COLO829 (cell line): ENCODE measurements around the gene MAP3K6.

Source experiments
- DNase-seq: peaks from one replicate; pipeline ENCODE4 v3.0.0; 2012; ENCODE audit warnings: low spot score

MAP3K6 gene

GRCh38 chr1:27374362-27375086 lies 7.8 kb upstream of the MAP3K6 start, which contains the start of gene FCN3:
Gene FCN3 (minus strand): TSS chr1:27374824. CDS start chr1:27374818, 6 bp downstream.
- no peak for DNase-seq

GRCh38 chr1:27372808-27373690 lies 6.3 kb upstream of the MAP3K6 start:
- DNase-seq = no peak

DNA sequence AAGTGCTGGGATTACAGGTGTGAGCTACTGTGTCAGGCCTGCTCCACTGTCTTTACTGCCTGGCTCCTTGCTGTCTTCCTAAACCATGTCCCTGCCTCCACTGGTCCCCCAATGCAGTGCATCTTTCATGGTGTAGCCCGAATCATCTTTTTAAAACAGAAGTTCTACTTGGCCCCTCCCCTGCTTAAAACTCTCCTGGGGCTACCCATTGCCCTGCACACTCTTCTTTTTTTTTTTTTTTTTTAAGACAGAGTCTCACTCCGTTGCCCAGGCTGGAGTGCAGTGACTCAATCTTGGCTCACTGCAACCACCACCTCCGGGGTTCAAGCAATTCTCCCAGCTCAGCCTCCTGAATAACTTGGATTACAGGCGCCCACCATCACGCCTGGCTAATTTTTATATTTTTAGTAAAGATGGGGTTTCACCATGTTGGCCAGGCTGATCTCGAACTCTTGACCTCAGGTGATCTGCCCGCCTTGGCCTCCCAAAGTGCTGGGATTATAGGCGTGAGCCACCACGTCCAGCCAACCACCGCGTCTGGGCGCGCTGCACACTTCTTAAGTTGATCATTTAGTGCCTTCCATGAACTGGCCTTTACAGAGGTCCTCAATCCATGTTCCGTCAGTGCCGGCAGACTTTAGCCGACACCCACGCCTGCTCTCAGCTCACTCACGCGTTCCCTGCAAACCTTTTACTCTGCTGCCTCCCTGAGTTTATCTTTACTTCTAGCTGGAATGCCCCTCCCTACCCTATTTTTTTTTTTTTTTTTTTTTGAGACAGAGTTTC lies 5.5 kb upstream of the MAP3K6 start:
- DNase-seq = no peak

- no peak for DNase-seq
Measured at GRCh38 chr1:27368869-27369582, 2.3 kb upstream of the MAP3K6 start.

- no peak for DNase-seq
Measured at GRCh38 chr1:27367160-27367650, 444 bp upstream of the MAP3K6 start.

- peak; percentile 51 for DNase-seq
Measured at GRCh38 chr1:27366113-27366410, 699 bp downstream of the MAP3K6 start.

- peak; percentile 87 for DNase-seq
Measured at GRCh38 chr1:27365372-27366112, 1.2 kb downstream of the MAP3K6 start.

- DNase-seq = no peak
Measured at GRCh38 chr1:27364696-27365371, 1.9 kb downstream of the MAP3K6 start.

DNA sequence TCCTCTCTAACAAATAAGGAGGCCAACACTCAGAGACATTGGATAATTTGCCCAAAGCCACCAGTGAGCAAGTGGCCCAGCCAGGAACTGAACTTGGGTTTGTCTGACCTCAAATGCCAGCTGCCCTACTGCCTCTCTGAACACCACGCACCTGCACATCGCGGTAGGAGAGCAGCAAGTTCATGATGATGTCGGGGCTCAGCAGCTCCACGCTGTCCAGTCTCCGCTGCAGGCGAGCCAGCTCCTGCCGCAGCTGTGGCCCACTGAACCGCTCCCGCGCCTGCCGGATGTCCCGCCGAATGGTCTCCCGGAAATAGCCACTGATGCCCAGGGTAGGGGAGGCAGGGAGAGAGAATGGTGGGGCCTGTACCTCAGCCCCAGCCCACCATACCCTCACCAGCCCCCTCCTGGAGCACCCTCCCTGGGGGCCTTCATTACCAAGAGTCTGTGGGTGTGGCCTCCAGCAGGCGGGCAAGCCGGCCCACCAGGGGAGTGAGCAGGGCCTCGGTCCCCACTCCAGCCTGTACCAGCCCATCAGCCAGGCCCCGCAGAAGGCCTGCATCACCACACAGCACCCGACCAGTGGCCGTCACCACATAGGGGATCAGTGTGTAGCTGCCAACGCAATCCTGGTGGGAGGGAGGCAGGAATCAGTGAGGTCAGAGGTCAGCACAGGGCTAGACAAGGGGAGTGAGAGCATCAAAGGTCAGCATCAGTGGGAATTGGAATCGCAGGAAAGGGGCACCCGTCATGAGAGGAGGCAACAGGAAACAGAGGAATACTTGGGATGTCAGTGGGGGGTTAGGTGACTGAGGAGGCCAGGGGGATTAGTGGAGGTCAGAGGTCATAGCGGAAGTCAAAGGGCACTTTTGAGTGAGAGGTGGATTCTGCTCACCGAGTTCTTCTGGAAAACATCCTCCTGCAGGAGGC lies 2.7 kb downstream of the MAP3K6 start:
- DNase-seq = no peak

GRCh38 chr1:27361553-27361952 lies 5.2 kb downstream of the MAP3K6 start:
- DNase-seq = no peak

GRCh38 chr1:27361044-27361402 lies 5.7 kb downstream of the MAP3K6 start:
- no peak for DNase-seq

DNA sequence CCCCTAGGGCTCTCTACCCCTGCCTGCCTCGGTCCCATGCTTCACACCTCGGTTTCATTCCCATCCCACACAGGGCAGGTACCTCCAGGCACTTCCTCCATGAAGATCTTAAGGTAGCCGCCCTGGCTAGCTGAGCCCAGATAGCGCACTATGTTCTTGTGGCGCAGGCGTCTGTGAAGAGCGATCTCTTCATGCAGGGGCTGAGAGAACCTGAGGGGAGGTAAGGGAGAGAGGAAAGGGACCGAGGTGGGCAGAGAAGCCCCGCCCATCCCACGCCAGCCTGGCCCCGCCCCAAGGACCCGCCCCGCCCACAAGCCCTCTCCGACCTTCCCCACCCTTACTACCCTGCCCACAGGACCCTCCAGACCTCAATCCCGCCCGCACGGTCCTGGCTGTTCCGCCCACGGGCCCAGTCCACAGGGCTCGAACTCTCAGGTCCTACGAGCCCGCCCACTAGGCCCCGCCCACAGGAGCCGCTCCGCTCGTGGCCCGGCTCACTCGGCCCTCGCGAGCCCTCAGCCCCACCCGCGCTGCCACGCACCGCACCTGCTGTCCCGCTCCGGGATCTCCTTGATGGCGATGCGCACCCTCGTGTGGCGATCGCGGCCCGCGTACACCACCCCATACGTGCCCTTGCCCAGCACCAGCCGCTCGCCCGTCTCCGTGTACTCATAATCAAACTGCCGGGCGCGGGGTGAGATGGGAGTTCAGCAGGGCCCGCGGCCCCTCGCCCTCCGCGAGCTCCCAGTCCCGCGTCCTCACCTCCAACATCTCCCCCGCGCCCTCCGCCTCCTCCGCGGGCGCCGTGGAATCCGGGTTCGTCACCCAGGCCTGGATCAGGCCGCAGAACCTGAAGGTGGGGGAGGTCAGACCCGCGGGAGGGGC lies 6.4 kb downstream of the MAP3K6 start:
- no peak for DNase-seq

DNA sequence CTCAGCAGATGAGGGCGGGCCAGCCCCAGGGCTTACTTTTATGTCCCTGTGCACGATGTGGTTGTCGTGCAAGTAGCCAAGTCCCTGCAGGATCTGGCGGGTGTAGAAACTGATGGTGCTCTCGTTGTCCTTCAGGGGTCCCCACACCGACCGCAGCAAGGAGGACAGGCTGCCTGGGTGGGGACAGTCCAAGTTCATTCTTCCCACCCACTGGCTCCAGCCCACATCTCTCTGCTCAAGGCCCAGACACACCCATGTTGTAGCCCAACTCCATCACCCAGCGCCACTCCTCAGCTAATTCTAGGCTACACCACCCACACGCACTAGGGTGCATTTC lies 7.0 kb downstream of the MAP3K6 start:
- no peak for DNase-seq

DNA sequence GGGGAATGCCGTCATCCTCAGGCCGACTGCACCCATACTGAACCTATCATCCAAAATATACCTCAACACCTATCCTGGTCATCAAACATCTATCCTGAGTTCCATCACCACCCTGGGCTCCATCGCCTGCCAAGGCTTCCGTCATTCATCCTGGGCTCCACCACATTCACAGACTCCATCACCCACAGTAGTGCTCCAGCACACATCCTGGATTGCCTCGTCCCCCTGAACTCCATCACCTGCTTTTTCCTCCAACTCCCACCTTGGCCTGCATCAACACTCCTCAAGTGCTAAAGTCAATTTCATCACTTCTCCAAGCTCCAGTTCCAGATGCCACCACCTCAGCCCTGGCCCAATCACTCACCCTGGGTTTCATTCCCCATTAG lies 7.8 kb downstream of the MAP3K6 start:
- no peak for DNase-seq

GRCh38 chr1:27358038-27358927 lies 8.5 kb downstream of the MAP3K6 start:
- no peak for DNase-seq

- peak; percentile 78 for DNase-seq
Measured at GRCh38 chr1:27357281-27358037, 9.3 kb downstream of the MAP3K6 start.
